Stimulated activated naive CD8-positive, alpha-beta T cell treated with anti-CD3 and anti-CD28 coated beads, Interleukin-15, amount 100 ng/mL, for 72 hours (primary cell): ENCODE results near the gene KRTAP5-2.
"Not testable (repeated sequence)": the region's sequence is repeated elsewhere in the genome, so short reads cannot be mapped to it uniquely, and the experiment has no call there.

Experiments
- ATAC-seq: fragments of 150-1000 bp; cut with Tn5 transposase; 2 replicates; pipeline ENCODE4 v1.10.0; 2021; ENCODE audit warnings: mild to moderate bottlenecking, moderate library complexity
- DNase-seq, 2 donors: peaks; one replicate each; pipeline ENCODE4 v3.0.0; 2021 to 2022
- H3K27ac Mint-ChIP-seq, 2 donors: one replicate each; pipeline ENCODE4 v1.8.0; 2022; ENCODE audit warnings: mild to moderate bottlenecking in 2 of 2, mixed read lengths in 2 of 2, moderate library complexity in 2 of 2
- H3K27me3 Mint-ChIP-seq: one replicate; pipeline ENCODE4 v1.8.0; 2022; ENCODE audit warnings: mixed read lengths
- H3K4me1 Mint-ChIP-seq: one replicate; pipeline ENCODE4 v1.8.0; 2022; ENCODE audit warnings: mild to moderate bottlenecking, mixed read lengths
- H3K4me3 Mint-ChIP-seq, 2 donors: one replicate each; pipeline ENCODE4 v1.8.0; 2022; ENCODE audit warnings: mild to moderate bottlenecking in 2 of 2, mixed read lengths in 2 of 2, moderate library complexity in 1 of 2
- H3K9me3 Mint-ChIP-seq, 2 donors: one replicate each; pipeline ENCODE4 v1.8.0; 2022; ENCODE audit warnings: mixed read lengths in 2 of 2

KRTAP5-2 gene

DNA sequence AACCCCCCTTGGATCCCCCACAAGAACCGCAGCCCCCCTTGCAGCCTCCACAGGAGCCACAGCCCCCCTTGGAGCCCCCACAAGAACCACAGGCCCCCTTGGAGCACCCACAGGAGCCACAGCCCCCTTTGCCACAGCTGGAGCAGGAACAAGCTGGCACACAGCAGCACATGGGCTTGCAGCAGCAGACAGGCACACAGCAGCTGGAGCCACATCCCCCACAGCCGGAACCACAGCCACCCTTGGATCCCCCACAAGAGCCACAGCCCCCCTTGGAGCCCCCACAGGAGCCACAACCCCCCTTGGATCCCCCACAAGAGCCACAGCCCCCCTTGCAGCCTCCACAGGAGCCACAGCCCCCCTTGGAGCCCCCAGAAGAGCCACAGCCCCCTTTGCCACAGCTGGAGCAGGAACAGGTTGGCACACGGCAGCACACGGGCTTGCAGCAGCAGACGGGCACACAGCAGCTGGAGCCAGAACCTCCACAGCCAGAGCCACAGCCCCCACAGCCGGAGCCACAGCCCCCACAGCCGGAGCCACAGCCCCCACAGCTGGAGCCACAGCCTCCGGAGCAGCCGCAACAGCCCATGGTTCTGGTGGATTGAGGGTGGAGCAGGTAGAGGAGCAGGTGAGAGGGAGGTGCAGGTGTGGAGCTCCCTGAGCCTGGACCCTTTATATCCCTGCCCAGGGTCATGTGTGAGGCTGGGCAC is 13.3 kb downstream of the KRTAP5-2 start, which contains the start of gene KRTAP5-1:
Gene KRTAP5-1 (minus strand): TSS at position 623 of the 710 bp plus-strand sequence. CDS start 34 bp downstream, at position 589.
- DNase-seq, H3K4me3 Mint-ChIP-seq, ATAC-seq: not testable (repeated sequence)
- peaks cover 53% of the 10 kb centered on the region for H3K27me3 Mint-ChIP-seq
- peak within 1 kb of the TSS in 1 of 2 donors; percentile 27 for H3K27ac Mint-ChIP-seq
- H3K4me1 Mint-ChIP-seq = peaks cover 31% of the 10 kb centered on the region
- peaks cover 5 to 16% of the 10 kb centered on the region in 2 donors for H3K9me3 Mint-ChIP-seq

DNA sequence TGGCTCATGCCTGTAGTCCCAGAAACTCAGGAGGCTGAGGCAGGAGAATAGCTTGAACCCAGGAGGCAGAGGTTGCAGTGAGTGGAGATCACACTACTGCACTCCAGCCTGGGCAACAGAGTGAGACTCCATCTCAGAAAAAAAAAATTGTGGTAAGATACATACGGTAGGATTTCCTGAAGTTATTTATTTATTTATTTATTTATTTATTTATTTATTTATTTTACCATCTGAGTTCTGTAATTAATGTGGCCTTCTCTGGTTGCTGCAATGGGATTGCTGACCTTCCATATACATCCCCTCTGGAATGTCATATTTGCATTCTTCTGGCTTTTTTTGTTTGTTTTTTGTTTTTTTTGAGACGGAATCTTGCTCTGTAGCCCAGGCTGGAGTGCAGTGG is 15.2 kb downstream of the KRTAP5-2 start:
- H3K9me3 Mint-ChIP-seq = peaks cover 5 to 21% of the 10 kb centered on the region in 2 donors
- H3K4me1 Mint-ChIP-seq = peaks cover 18% of the 10 kb centered on the region
- H3K4me3 Mint-ChIP-seq, DNase-seq, ATAC-seq, H3K27ac Mint-ChIP-seq: not testable (repeated sequence)
- H3K27me3 Mint-ChIP-seq = peaks cover 47% of the 10 kb centered on the region

DNA sequence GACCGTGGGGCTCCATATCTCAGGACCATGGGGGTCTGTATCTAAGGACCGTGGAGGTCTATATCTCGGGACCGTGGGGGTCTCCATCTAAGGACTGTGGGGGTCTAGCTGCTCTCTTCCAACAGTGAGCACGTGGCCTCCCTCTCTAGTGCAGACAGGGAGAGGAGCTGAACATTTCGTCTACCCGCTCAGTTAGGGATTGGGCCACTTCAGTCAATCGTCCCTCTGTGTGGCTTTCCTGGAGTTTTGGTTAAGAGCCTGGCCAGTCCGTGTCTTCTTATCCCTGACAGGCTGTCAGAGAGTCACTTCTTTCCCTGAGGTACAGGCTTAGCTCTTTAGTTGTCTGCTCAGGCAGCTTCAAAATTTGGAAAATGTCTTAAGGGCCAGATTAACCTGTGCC is 16.1 kb downstream of the KRTAP5-2 start:
- Mint-ChIP-seq H3K27ac (no peak overlapping the region), H3K9me3 (peaks cover 5 to 21% of the 10 kb centered on the region in 2 donors), H3K4me3 (no peak overlapping the region), H3K4me1 (peaks cover 18% of the 10 kb centered on the region), H3K27me3 (peaks cover 43% of the 10 kb centered on the region)
- no peak for ATAC-seq
- DNase-seq = no peak

DNA sequence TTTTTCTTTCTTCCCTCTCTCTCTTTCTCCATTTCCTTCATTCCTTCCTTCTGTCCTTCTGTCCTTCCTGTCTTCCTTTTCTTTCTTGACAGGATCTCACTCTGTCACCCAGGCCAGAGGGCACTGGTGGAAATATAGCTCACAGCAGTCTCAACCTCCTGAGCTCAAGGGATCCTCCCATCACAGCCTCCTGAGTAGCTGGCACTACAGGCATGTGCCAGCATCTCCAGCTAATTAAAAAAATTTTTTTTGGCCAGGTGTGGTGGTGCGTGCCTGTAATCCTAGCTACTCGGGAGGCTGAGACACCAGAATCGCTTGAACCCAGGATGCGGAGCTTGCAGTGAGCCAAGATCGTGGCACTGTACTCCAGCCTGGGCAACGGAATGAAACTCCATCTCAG is 21.3 kb downstream of the KRTAP5-2 start:
- no peak overlapping the region for H3K4me3 Mint-ChIP-seq
- peaks cover 5 to 20% of the 10 kb centered on the region in 2 donors for H3K9me3 Mint-ChIP-seq

DNA sequence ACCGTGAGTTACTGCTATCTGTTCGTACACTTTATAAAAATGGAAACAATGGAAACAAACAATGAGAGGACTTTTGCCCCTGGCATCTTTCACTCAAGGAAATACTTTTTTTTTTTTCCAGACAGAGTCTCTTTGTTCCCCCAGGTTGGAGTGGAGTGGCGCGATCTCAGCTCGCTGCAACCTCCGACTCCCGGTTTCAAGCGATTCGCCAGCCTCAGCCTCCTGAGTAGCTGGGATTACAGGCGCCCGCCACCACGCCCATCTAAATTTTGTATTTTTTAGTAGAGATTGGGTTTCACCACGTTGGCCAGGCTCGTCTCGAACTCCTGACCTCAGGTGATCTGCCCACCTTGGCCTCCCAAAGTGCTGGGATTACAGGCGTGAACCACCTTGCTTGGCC is 22.3 kb downstream of the KRTAP5-2 start:
- not testable (repeated sequence) for H3K4me3 Mint-ChIP-seq, ATAC-seq, H3K27ac Mint-ChIP-seq, DNase-seq
- H3K27me3 Mint-ChIP-seq = peaks cover 34% of the 10 kb centered on the region
- peaks cover 18% of the 10 kb centered on the region for H3K4me1 Mint-ChIP-seq
- peaks cover 5 to 12% of the 10 kb centered on the region in 2 donors for H3K9me3 Mint-ChIP-seq

More for the DNA sequence above, 21.3 kb downstream of the KRTAP5-2 start:
- Mint-ChIP-seq H3K27ac (peak overlapping the region in 1 of 2 donors; percentile 76), H3K27me3 (peaks cover 34% of the 10 kb centered on the region), H3K4me1 (peaks cover 16% of the 10 kb centered on the region)
- no peak for ATAC-seq
- no peak for DNase-seq

DNA sequence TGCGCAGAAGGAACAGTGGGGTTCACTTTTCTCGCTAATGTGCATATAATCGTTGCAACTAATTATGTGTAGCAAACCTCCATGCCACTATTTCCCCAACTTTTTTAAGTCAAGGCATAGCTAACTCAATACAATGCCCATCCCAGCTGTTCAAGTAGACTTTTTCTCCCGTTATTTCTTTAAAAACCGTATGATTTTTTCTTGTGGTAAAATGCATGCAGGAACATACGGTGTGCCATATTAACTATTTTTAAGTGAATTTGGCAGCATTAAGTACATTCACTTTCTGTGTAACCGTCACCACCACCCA is 23.2 kb downstream of the KRTAP5-2 start:
- peaks cover 5 to 12% of the 10 kb centered on the region in 2 donors for H3K9me3 Mint-ChIP-seq
- no peak overlapping the region for H3K27ac Mint-ChIP-seq
- H3K4me1 Mint-ChIP-seq = peaks cover 23% of the 10 kb centered on the region
- DNase-seq = no peak
- peaks cover 34% of the 10 kb centered on the region for H3K27me3 Mint-ChIP-seq
- H3K4me3 Mint-ChIP-seq = peak overlapping the region in 1 of 2 donors; percentile 15
- no peak for ATAC-seq

DNA sequence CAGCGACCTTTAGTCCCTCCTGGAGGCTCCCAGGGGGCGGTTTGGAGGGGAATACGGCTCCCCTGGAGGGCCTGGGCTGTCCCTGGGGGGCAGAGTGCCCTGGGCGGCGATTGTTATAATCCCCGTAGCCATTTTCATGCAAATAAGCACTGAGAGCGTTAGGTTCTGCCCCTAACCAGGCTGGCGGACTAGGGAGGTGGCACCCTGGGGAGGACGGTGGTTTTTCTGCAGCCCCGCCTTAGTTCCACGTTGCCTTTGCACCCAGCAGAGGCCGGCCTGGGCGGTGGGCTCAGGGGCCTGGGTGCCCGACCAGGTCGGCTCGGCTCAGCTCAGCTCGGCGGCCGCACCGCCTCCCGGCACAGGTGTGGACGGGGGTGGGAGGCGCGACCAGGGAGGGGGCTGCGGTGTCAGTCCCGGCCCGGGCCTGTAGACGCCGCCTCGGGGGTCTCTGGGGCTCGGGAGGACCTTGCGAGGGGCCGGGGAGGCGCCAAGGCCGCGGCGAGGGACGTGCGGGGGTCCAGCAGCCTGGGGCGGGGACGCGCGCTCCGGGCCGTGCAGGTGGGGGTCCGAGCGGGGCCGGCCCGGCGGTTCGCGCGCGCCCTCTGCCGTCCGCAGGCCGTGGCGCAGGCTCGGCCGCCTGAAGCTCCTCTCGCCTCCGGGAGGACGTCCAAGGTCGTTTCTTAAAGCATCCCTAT is 23.7 kb downstream of the KRTAP5-2 start:
- peaks cover 28% of the 10 kb centered on the region for H3K4me1 Mint-ChIP-seq
- peaks cover 37% of the 10 kb centered on the region for H3K27me3 Mint-ChIP-seq
- H3K27ac Mint-ChIP-seq = no peak overlapping the region
- H3K4me3 Mint-ChIP-seq = peak overlapping the region; percentile 51 to 73
- DNase-seq = peak; percentile 63 to 70
- H3K9me3 Mint-ChIP-seq = peaks cover 5 to 12% of the 10 kb centered on the region in 2 donors
- peak; percentile 70 for ATAC-seq

DNA sequence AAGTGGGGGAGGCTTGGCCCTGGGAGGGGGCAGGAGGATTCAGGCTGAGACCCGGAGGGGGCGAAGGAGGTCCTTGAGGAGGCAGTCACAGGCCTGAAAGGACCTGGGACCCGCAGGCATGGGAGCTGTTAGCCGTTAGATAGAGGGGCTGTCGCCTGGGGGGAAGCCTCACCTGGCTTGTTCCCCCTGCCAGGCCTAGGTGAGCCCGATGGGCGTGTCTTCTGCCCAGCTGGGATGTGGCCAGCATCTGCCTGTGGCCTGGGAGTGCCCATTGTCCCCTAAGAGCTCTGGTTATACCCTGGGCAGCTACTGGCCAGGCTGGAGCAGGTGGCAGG is 24.2 kb downstream of the KRTAP5-2 start:
- peak; percentile 20 for ATAC-seq
- peak in 1 of 2 donors; percentile 34 for DNase-seq
- Mint-ChIP-seq H3K4me3 (peak overlapping the region; percentile 51 to 73), H3K27ac (no peak overlapping the region), H3K27me3 (peaks cover 40% of the 10 kb centered on the region), H3K9me3 (peaks cover 5 to 10% of the 10 kb centered on the region in 2 donors), H3K4me1 (peaks cover 32% of the 10 kb centered on the region)

DNA sequence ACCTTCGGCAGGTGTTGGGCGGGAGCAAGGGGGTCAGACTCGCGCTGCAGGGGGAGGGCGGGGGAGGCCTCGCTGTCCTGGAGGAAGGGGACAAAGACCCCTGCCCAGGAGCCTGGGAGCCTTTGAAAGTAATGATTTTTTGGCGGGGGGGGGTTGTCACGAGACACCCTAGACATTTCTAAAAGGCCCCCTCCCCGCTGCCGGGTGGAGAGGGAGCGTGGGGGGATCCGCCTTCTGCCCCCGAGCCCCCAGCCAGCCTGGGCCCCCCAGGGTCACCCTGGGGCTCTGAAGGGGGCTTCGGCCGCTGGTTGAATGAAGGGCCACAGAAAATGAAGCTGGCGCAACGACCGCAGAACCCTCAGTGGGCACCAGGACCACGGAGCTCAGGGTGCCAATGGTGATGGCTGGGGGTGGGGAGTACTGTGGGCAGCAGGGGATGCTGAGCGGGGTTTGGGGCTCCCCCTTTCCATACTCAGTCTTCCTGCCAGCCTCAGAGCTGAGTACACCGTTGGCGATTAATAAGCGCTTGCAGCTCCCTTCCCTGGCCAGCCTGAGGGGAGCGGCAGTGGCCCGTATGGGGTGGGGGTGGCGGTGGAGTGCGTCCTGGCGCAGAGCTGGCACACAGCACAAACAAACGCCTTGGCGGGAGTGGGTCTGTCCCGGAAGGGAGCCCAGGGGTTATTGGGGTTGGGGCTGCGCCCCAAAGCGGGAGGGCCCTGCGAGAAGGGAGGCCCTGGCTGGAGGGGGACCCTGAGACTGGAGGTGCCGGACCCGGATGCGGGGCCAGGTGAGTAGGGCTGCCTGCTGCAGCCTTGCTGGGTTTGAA is 24.8 kb downstream of the KRTAP5-2 start:
- no peak overlapping the region for H3K27ac Mint-ChIP-seq
- peaks cover 36% of the 10 kb centered on the region for H3K27me3 Mint-ChIP-seq
- H3K4me3 Mint-ChIP-seq = peak overlapping the region; percentile 51 to 73
- H3K9me3 Mint-ChIP-seq = peaks cover 4% of the 10 kb centered on the region in 2 donors
- ATAC-seq (peak; percentile 41), DNase-seq (peak; percentile 45 to 46)
- H3K4me1 Mint-ChIP-seq = peaks cover 37% of the 10 kb centered on the region

DNA sequence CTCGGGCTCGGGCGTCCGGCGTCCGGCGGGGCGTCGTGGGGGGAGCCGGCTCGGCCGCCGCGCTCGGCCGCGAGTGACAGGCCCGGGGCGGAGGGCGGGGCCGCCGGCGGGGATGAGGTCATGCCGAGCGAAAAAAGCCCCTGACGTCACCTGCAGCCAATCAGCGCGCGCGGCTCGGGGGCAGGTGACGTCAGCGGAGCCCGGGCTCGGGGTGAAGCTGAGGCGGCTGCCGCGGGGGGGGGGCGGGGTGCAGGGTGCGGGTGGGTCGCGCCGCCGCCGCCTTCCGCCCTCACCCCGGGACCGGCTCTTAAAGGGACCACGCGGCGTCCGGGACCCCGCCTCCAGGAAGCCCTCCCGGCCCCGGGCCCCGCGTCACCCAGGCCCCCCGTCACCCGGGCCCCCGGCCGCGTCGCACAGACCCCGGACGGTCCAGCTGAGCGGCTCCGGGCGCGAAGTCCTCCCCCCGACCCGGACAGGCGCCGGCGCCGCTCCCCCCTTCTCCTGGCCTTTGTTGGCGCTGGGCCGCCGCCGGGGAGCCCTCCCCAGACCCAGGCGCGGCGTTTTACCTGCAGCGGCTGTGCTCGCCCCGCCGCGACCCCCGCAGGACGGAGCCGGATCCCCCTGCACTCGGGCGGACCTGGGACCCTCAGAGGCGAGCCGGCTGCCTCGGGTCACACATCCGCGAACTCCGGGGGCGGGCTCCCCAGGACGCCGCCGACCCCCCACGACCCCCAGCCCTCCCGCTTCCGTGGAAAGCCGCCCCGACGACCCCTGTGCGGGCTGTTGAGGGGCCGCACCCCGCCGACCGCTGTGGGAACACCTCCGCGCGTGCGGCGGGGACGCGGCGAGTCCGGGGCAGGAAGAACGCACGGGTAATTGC is 25.7 kb downstream of the KRTAP5-2 start, which contains the start of gene DUSP8:
Gene DUSP8 (minus strand): TSS at position 75 of the 880 bp plus-strand sequence. CDS start 6,445 bp downstream, outside the sequence.
- Mint-ChIP-seq H3K9me3 (no peaks in the 10 kb centered on the region), H3K4me3 (peak within 1 kb of the TSS; percentile 37 to 73), H3K4me1 (peaks cover 37% of the 10 kb centered on the region), H3K27ac (peak within 1 kb of the TSS in 1 of 2 donors; percentile 54), H3K27me3 (peaks cover 32% of the 10 kb centered on the region)
- DNase-seq = peak; percentile 88 to 90
- peak; percentile 67 for ATAC-seq

DNA sequence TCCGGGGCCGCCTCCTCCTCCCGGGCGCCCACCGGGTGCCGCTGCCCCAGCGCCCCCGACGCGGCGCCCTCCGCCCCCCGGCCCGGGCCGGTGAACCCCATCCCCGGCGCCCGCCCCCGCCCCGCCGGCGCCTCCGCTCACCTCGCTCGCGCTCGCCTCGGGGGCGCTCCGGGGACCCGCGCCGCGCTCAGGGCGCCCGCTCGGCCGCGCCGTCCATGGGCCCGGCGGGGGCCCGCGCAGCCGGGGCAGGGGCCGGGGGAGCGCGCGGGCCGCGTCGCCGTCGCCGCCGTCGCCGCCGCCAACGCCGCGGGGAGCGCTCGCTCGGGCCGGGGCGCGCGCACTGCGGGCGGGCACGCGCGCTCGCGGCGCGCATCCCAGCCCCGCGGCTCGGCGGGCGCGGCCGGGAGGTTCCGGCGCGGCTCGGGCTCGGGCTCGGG is 26.3 kb downstream of the KRTAP5-2 start:
- Mint-ChIP-seq H3K4me1 (peaks cover 37% of the 10 kb centered on the region), H3K4me3 (no peak overlapping the region), H3K27ac (no peak overlapping the region), H3K9me3 (no peaks in the 10 kb centered on the region), H3K27me3 (peaks cover 32% of the 10 kb centered on the region)
- no peak for DNase-seq
- ATAC-seq = peak; percentile 8

DNA sequence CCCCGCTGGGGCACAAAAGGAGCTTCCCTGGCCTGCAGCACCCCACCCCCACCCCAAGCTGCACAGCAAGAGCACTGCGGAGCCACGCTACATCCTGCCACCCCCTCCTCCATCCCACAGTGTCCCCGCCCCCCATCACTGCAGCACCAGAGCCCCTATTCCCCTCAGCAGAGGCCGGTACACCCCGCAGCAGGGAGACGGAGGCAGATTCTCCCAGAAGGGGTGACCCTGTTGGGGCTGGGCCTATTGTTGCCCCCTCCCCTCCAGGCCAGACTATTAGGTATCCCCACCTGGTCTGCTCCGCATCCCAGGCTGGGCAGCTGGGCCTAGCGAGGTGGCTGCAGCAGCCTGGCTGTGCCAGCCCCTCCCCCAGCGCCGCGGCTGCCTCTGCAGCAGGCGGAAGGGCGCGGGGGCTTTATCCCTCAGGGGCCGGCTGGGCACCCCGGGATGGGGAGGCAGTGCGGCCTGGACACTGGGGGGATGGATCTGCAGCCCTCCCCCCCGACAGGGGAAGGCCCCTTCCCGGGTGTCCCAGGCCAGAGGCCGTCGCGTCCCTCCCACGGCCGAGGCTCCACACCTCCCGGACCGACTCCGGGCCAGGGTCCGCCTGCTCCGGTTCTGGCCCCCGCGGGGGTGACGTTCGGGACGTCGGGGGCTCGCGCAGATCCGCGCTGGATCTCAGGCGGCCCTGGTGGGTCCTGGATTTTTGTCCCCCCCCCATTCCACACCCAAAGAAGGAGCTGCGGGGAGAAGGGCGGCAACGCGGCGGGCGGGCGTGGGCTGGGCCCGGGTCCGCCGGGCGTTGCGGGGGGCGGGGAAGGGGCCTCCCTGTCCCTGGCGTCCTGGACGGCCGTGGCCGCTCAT is 27.0 kb downstream of the KRTAP5-2 start:
- ATAC-seq (no peak), DNase-seq (no peak)
- Mint-ChIP-seq H3K4me3 (peak overlapping the region; percentile 49 to 60), H3K27ac (peak overlapping the region in 1 of 2 donors; percentile 54), H3K4me1 (peaks cover 37% of the 10 kb centered on the region), H3K27me3 (peaks cover 32% of the 10 kb centered on the region), H3K9me3 (no peaks in the 10 kb centered on the region)

DNA sequence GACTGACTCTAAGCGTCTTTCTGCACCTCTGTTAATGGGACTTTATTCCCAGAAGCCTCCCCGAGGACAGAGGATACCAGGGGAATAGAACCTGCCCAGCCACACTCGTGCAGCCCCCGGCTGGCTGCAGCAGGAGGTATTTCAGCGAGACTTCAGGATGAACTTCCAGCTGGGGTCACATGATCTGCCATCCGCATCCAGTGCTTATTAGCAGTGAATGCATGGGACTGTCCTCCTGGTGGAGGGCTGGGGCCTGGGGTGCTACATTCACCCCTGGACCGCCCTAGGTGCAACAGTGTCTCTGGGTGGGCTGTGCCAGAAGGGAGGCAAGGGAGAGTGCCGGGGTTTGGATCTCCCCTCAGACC is 27.6 kb downstream of the KRTAP5-2 start:
- Mint-ChIP-seq H3K4me3 (peak overlapping the region; percentile 49 to 60), H3K27ac (peak overlapping the region in 1 of 2 donors; percentile 54), H3K4me1 (peaks cover 37% of the 10 kb centered on the region), H3K27me3 (peaks cover 27% of the 10 kb centered on the region), H3K9me3 (no peaks in the 10 kb centered on the region)
- no peak for DNase-seq
- ATAC-seq = no peak

DNA sequence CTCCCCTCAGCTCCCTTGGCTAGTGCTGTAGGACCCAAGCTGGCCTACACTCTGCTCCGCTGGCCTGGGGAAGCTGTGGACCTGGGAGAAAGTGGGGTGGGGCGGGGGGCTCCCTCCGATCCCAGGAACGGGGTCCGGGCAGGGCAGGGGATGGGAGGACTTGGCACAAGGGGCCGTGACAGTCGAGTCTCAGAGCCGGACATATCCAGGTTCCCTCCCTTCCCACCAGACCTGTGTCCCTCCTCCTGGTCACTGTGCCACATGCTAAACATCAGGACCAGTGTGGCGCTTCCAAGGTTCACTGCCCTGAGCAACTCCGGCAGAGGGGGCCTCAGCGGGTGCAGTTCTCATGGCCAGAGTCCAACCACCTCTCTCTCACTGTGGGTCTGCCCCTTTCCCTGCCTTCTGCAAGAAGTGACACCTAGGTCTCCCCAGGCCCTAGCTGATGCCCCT is 28.1 kb downstream of the KRTAP5-2 start:
- no peak for ATAC-seq
- Mint-ChIP-seq H3K27ac (no peak overlapping the region), H3K4me3 (no peak overlapping the region), H3K9me3 (no peaks in the 10 kb centered on the region), H3K27me3 (peaks cover 22% of the 10 kb centered on the region), H3K4me1 (peaks cover 37% of the 10 kb centered on the region)
- no peak for DNase-seq
